H9 (cell line): ENCODE results near the gene SNAI3. TPM values are rescaled to one million over a fixed set of nuclear protein-coding genes. Genes with fewer than 3 reads are reported as not detected.

Experiments used
- DNase-seq: peaks from one replicate; pipeline ENCODE4 v3.0.0-alpha.2; 2017
- H2AFZ ChIP-seq: one replicate; pipeline ENCODE4 v1.6.1; 2013; ENCODE audit warnings: mild to moderate bottlenecking, low read length, control low read depth, moderate library complexity
- H2AK5ac ChIP-seq: 2 replicates; pipeline ENCODE4 v1.6.1; 2013; ENCODE audit warnings: low read length, control low read depth, mixed read lengths; ENCODE audit not compliant: insufficient read length
- H2BK120ac ChIP-seq: one replicate; pipeline ENCODE4 v1.6.1; 2013; ENCODE audit warnings: low read depth, mild to moderate bottlenecking, low read length, control low read depth, inconsistent platforms; ENCODE audit not compliant: poor library complexity, severe bottlenecking
- H2BK12ac ChIP-seq: 2 replicates; pipeline ENCODE4 v1.6.1; 2013; ENCODE audit warnings: low read length, control low read depth, mixed read lengths, low read depth; ENCODE audit not compliant: insufficient read length
- H2BK15ac ChIP-seq: 2 replicates; pipeline ENCODE4 v1.6.1; 2013; ENCODE audit warnings: low read depth, low read length, control low read depth
- H2BK20ac ChIP-seq: one replicate; pipeline ENCODE4 v1.6.1; 2013; ENCODE audit warnings: low read depth, mild to moderate bottlenecking, low read length, control low read depth, inconsistent platforms; ENCODE audit not compliant: poor library complexity, severe bottlenecking
- H2BK5ac ChIP-seq: 2 replicates; pipeline ENCODE4 v1.6.1; 2013; ENCODE audit warnings: low read length, control low read depth, mixed read lengths; ENCODE audit not compliant: insufficient read length
- H3K14ac ChIP-seq: 2 replicates; pipeline ENCODE4 v1.6.1; 2013; ENCODE audit warnings: low read length, control low read depth; ENCODE audit not compliant: insufficient read depth
- H3K18ac ChIP-seq: 2 replicates; pipeline ENCODE4 v1.6.1; 2013; ENCODE audit warnings: low read depth, mild to moderate bottlenecking, mixed read lengths, low read length, control low read depth; ENCODE audit not compliant: insufficient read length
- H3K23ac ChIP-seq: 2 replicates; pipeline ENCODE4 v1.6.1; 2013; ENCODE audit warnings: low read length, control low read depth, mixed read lengths, low read depth; ENCODE audit not compliant: insufficient read length
- H3K23me2 ChIP-seq: 2 replicates; pipeline ENCODE4 v1.6.1; 2013; ENCODE audit warnings: low read depth, mild to moderate bottlenecking, mixed read lengths, low read length, control low read depth; ENCODE audit not compliant: insufficient read length, poor library complexity, severe bottlenecking
- H3K27ac ChIP-seq: 2 replicates; pipeline ENCODE4 v1.5.1; 2013; ENCODE audit warnings: low read length, control low read depth, mixed read lengths, low read depth; ENCODE audit not compliant: insufficient read length
- H3K27me3 ChIP-seq: 2 replicates; pipeline ENCODE4 v1.6.1; 2013; ENCODE audit warnings: low read length, control low read depth, inconsistent platforms; ENCODE audit not compliant: insufficient read depth
- H3K4ac ChIP-seq: 2 replicates; pipeline ENCODE4 v1.6.1; 2013; ENCODE audit warnings: low read depth, mild to moderate bottlenecking, control low read depth, inconsistent platforms, low read length, moderate library complexity
- H3K4me1 ChIP-seq: 2 replicates; pipeline ENCODE4 v1.6.1; 2013; ENCODE audit warnings: low read length, control low read depth, inconsistent platforms; ENCODE audit not compliant: insufficient read depth
- H3K4me2 ChIP-seq: 2 replicates; pipeline ENCODE4 v1.6.1; 2013; ENCODE audit warnings: low read length, control low read depth, mixed read lengths; ENCODE audit not compliant: insufficient read length, insufficient read depth
- H3K56ac ChIP-seq: 2 replicates; pipeline ENCODE4 v1.6.1; 2013; ENCODE audit warnings: low read depth, mild to moderate bottlenecking, mixed read lengths, low read length, control low read depth; ENCODE audit not compliant: insufficient read length
- H3K79me1 ChIP-seq: 2 replicates; pipeline ENCODE4 v1.6.1; 2013; ENCODE audit warnings: low read depth, mild to moderate bottlenecking, moderate library complexity, low read length, control low read depth, inconsistent platforms; ENCODE audit not compliant: insufficient read depth, poor library complexity, severe bottlenecking
- H3K79me2 ChIP-seq: 2 replicates; pipeline ENCODE4 v1.6.1; 2013; ENCODE audit warnings: low read length, control low read depth, inconsistent platforms; ENCODE audit not compliant: insufficient read depth
- H3K9ac ChIP-seq: 2 replicates; pipeline ENCODE4 v1.6.1; 2013; ENCODE audit warnings: low read length, control low read depth, mixed read lengths; ENCODE audit not compliant: insufficient read length; ENCODE audit errors: extremely low read depth
- H3K9me3 ChIP-seq: one replicate; pipeline ENCODE4 v1.6.1; 2013; ENCODE audit warnings: low read depth, low read length, inconsistent platforms; ENCODE audit not compliant: control insufficient read depth
- H3T11ph ChIP-seq: one replicate; pipeline ENCODE4 v1.6.1; 2013; ENCODE audit warnings: mild to moderate bottlenecking, low read length, control low read depth, inconsistent platforms
- H4K20me1 ChIP-seq: one replicate; pipeline ENCODE4 v1.6.1; 2013; ENCODE audit not compliant: control insufficient read depth, insufficient read length, insufficient read depth
- H4K5ac ChIP-seq: 2 replicates; pipeline ENCODE4 v1.6.1; 2013; ENCODE audit warnings: low read depth, mild to moderate bottlenecking, mixed read lengths, low read length, control low read depth; ENCODE audit not compliant: insufficient read length
- H4K8ac ChIP-seq: replicated peaks from 2 replicates; pipeline ENCODE4 v1.6.1; 2013; ENCODE audit warnings: low read length, control low read depth, mixed read lengths, low read depth; ENCODE audit not compliant: insufficient read length
- H4K91ac ChIP-seq: 2 replicates; pipeline ENCODE4 v1.6.1; 2013; ENCODE audit warnings: low read depth, mild to moderate bottlenecking, moderate library complexity, mixed read lengths, low read length, control low read depth; ENCODE audit not compliant: insufficient read length
- H3K27ac Mint-ChIP-seq, 3 experiments: 2 replicates in 2 of 3; 3 replicates in 1 of 3; pipeline ENCODE4 v1.8.0; 2020 to 2021; ENCODE audit warnings: mixed read lengths in 3 of 3, mild to moderate bottlenecking in 1 of 3, moderate library complexity in 1 of 3
- H3K27me3 Mint-ChIP-seq: 2 replicates; pipeline ENCODE4 v1.8.0; 2021; ENCODE audit warnings: low read depth, mild to moderate bottlenecking, moderate library complexity, mixed read lengths
- H3K36me3 Mint-ChIP-seq, 3 experiments: 2 replicates in 2 of 3; 3 replicates in 1 of 3; pipeline ENCODE4 v1.8.0; 2020 to 2021; ENCODE audit warnings: low read depth in 3 of 3, mixed read lengths in 3 of 3; ENCODE audit not compliant: insufficient read depth in 1 of 3
- H3K4me1 Mint-ChIP-seq, 2 experiments: 2 replicates each; pipeline ENCODE4 v1.8.0; 2020; ENCODE audit warnings: mixed read lengths in 2 of 2
- H3K4me3 Mint-ChIP-seq, 2 experiments: 2 replicates in 1 of 2; 3 replicates in 1 of 2; pipeline ENCODE4 v1.8.0; 2020 to 2021; ENCODE audit warnings: mild to moderate bottlenecking in 2 of 2, mixed read lengths in 2 of 2, moderate library complexity in 1 of 2
- H3K9me3 Mint-ChIP-seq, 2 experiments: 2 replicates in 1 of 2; 3 replicates in 1 of 2; pipeline ENCODE4 v1.8.0; 2020; ENCODE audit warnings: mild to moderate bottlenecking in 2 of 2, mixed read lengths in 2 of 2, moderate library complexity in 1 of 2
- WGBS: extraction: QIAGEN DNeasy Blood & Tissue Kit; methylation state at CpG from one replicate; pipeline ENCODE4 v1.1.7; 2013; ENCODE audit warnings: missing lambda C conversion rate, low lambda C conversion rate, mixed read lengths; ENCODE audit not compliant: insufficient read length; ENCODE audit errors: extremely low coverage; 5-methylcytosine and 5-hydroxymethylcytosine counted together
- total RNA-seq: library from RNA; stranded (reverse); gene quantifications from 2 replicates; pipeline ENCODE4 v1.2.1, GENCODE V29; 2021
- TF ChIP-seq, protein P1 (sequence below): fragments of 200-600 bp; sonication (generic); conservative IDR thresholded peaks from 3 replicates; pipeline ENCODE4 v1.8.0; 2021; ENCODE audit warnings: antibody characterized with exemption, mild to moderate bottlenecking

Gene SNAI3
- total RNA-seq, 1 experiment from 2014 or later, result 3.2 TPM

DNA sequence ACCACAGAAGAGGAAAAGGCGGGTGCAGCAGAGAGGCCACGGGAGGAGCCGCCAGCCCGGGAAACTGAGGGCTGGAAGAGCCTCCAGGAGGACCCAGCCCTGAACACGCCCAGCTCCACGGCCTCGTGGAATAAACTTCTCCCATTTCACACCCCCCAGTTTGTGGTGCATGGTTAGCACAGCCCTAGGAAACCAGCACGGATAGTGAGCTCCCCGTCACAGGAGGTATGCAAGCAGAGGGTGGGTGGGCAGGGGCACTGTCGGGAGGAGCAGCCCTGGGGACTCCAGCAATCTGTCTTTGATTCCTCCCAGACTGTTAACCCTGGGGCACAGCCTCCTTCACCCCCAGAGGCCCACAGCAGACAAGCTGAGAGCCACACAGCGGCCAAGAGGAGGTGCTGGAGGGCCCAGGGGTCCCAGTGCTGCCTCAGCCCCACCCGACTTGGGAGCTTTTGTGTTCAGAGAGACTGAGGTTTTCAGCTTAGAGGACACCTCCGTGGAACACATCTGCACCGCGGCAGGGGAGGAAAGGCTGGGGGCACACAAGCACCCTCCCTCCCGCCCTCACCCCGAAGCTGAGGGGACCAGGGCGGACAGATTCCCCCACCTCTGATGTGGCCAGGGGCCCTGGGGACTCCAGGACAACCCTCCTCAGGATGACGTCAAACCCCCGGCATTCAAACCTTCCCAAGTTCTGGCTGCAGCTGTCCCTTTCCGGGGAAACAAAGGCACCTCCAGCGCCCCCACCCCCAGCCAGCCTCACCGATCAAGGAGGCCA, 49.6 kb downstream of the SNAI3 start:
- WGBS, result no CpG with 5 or more reads among the region's 23 CpGs
- H3K4me1 ChIP-seq, result peaks cover 4% of the 10 kb centered on the region; the same call in 1 of the 2 replicates
- no peak overlapping the region for H2BK15ac ChIP-seq
- no peak overlapping the region for H2BK20ac ChIP-seq
- peaks cover 27% of the 10 kb centered on the region for H3K27me3 Mint-ChIP-seq
- H3K36me3 Mint-ChIP-seq, result peaks cover 0 to 7% (median 6%) of the 10 kb centered on the region in 3 experiments; a peak in 6 of 7 replicates
- H3K79me1 ChIP-seq, result no peaks in the 10 kb centered on the region
- H3K4ac ChIP-seq, result no peak overlapping the region
- H3K27me3 ChIP-seq, result no peaks in the 10 kb centered on the region
- no peak overlapping the region for H3T11ph ChIP-seq
- H3K4me1 Mint-ChIP-seq, result peaks cover 22 to 33% of the 10 kb centered on the region in 2 experiments
- no peak overlapping the region for H4K91ac ChIP-seq
- H4K5ac ChIP-seq, result no peak overlapping the region
- no peaks in the 10 kb centered on the region for H3K79me2 ChIP-seq
- no peak overlapping the region for H3K27ac Mint-ChIP-seq
- no peak for DNase-seq
- H3K27ac ChIP-seq, result no peak overlapping the region
- no peak overlapping the region for H3K4me2 ChIP-seq
- no peak overlapping the region for H2AK5ac ChIP-seq
- no peak overlapping the region for H3K9ac ChIP-seq
- H2BK12ac ChIP-seq, result no peak overlapping the region
- H3K4me3 Mint-ChIP-seq, result no peak overlapping the region; a peak in 1 of 5 replicates
- H2BK120ac ChIP-seq, result no peak overlapping the region
- H3K56ac ChIP-seq, result no peak overlapping the region
- H3K18ac ChIP-seq, result no peak overlapping the region
- no peak overlapping the region for H2BK5ac ChIP-seq
- H3K9me3 ChIP-seq, result no peaks in the 10 kb centered on the region
- H4K8ac ChIP-seq, result no peak overlapping the region
- no peaks in the 10 kb centered on the region for H4K20me1 ChIP-seq
- H3K23ac ChIP-seq, result no peak overlapping the region
- H3K9me3 Mint-ChIP-seq, result no peaks in the 10 kb centered on the region; a peak in 1 of 5 replicates
- H3K23me2 ChIP-seq, result peaks cover 15% of the 10 kb centered on the region
- H3K14ac ChIP-seq, result no peak overlapping the region
- no peak overlapping the region for H2AFZ ChIP-seq
- TF ChIP-seq, protein P1, sequence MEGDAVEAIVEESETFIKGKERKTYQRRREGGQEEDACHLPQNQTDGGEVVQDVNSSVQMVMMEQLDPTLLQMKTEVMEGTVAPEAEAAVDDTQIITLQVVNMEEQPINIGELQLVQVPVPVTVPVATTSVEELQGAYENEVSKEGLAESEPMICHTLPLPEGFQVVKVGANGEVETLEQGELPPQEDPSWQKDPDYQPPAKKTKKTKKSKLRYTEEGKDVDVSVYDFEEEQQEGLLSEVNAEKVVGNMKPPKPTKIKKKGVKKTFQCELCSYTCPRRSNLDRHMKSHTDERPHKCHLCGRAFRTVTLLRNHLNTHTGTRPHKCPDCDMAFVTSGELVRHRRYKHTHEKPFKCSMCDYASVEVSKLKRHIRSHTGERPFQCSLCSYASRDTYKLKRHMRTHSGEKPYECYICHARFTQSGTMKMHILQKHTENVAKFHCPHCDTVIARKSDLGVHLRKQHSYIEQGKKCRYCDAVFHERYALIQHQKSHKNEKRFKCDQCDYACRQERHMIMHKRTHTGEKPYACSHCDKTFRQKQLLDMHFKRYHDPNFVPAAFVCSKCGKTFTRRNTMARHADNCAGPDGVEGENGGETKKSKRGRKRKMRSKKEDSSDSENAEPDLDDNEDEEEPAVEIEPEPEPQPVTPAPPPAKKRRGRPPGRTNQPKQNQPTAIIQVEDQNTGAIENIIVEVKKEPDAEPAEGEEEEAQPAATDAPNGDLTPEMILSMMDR, result no peak
